HEK293T (cell line): Measurements from ENCODE around the gene PRKCB.

ENCODE experiments used
- ARNT ChIP-seq: fragments of 450-650 bp; IDR thresholded peaks from 2 replicates; pipeline ENCODE4 v1.6.1; 2017; ENCODE audit warnings: mild to moderate bottlenecking
- BHLHE40 ChIP-seq: fragments of 450-650 bp; IDR thresholded peaks from 2 replicates; pipeline ENCODE4 v1.6.1; 2016; ENCODE audit warnings: mild to moderate bottlenecking, moderate library complexity, borderline replicate concordance
- CTBP1 ChIP-seq: fragments of 450-650 bp; IDR thresholded peaks from 2 replicates; pipeline ENCODE4 v1.6.1; 2016; ENCODE audit warnings: borderline replicate concordance
- ELF4 ChIP-seq: fragments of 450-650 bp; IDR thresholded peaks from 2 replicates; pipeline ENCODE4 v1.6.1; 2017; ENCODE audit warnings: antibody characterized with exemption
- FOXA1 ChIP-seq: fragments of 450-650 bp; IDR thresholded peaks from 2 replicates; pipeline ENCODE4 v1.6.1; 2016; ENCODE audit warnings: mild to moderate bottlenecking
- FOXK2 ChIP-seq: fragments of 450-650 bp; IDR thresholded peaks from 2 replicates; pipeline ENCODE4 v1.6.1; 2016; ENCODE audit warnings: mild to moderate bottlenecking
- FOXM1 ChIP-seq: fragments of 450-650 bp; IDR thresholded peaks from 2 replicates; pipeline ENCODE4 v1.6.1; 2017; ENCODE audit warnings: mild to moderate bottlenecking, borderline replicate concordance
- HDGF ChIP-seq: fragments of 450-650 bp; IDR thresholded peaks from 2 replicates; pipeline ENCODE4 v1.6.1; 2017; ENCODE audit warnings: antibody characterized with exemption, borderline replicate concordance
- LEF1 ChIP-seq: fragments of 450-650 bp; IDR thresholded peaks from 2 replicates; pipeline ENCODE4 v1.6.1; 2017; ENCODE audit warnings: mild to moderate bottlenecking, borderline replicate concordance
- PKNOX1 ChIP-seq: fragments of 450-650 bp; IDR thresholded peaks from 2 replicates; pipeline ENCODE4 v1.6.1; 2016
- SP1 ChIP-seq: fragments of 450-650 bp; IDR thresholded peaks from 2 replicates; pipeline ENCODE4 v1.6.1; 2017
- SUZ12 ChIP-seq: fragments of 450-650 bp; IDR thresholded peaks from 2 replicates; pipeline ENCODE4 v1.6.1; 2016; ENCODE audit warnings: mild to moderate bottlenecking
- TARDBP ChIP-seq: fragments of 450-650 bp; IDR thresholded peaks from 2 replicates; pipeline ENCODE4 v1.6.1; 2016
- ZNF384 ChIP-seq: fragments of 450-650 bp; IDR thresholded peaks from 2 replicates; pipeline ENCODE4 v1.6.1; 2016

GRCh38 chr16:24077966-24078365, 242.2 kb downstream of the PRKCB start:
- no peak for TF ChIP-seq ELF4
- TF ChIP-seq TARDBP = no peak
- no peak for TF ChIP-seq FOXK2
- no peak for TF ChIP-seq LEF1
- TF ChIP-seq ZNF384 = no peak
- TF ChIP-seq SUZ12 = no peak
- no peak for TF ChIP-seq BHLHE40
- no peak for TF ChIP-seq SP1
- TF ChIP-seq ARNT = no peak
- TF ChIP-seq FOXA1 = no peak
- no peak for TF ChIP-seq CTBP1
- TF ChIP-seq PKNOX1 = no peak
- TF ChIP-seq FOXM1 = no peak
- no peak for TF ChIP-seq HDGF
